ENCODE results near the gene IGSF8.

GRCh38 chr1:160068225-160068624 is 30.2 kb downstream of the IGSF8 start:
- TF ChIP-seq CTCF (IDR thresholded peaks at IDR 0.05) (no peak), TCF12 (IDR thresholded peaks at IDR 0.05) (no peak), REST (IDR thresholded peaks at IDR 0.05; ENCODE audit: low read depth, low read length) (no peak), EZH2phosphoT487 (IDR thresholded peaks at IDR 0.05; ENCODE audit: borderline replicate concordance, low read depth) (no peak), MAX (IDR thresholded peaks at IDR 0.05; ENCODE audit: low read depth) (no peak), RCOR1 (IDR thresholded peaks at IDR 0.05; ENCODE audit: low read length) (no peak), SIN3A (IDR thresholded peaks at IDR 0.05; ENCODE audit: borderline replicate concordance, low read depth, low read length) (no peak)

All from SK-N-SH (cell line).